GM19035 (cell line): Measurements from ENCODE around the gene PSMA1.
A peak's percentile ranks its signal among the peaks of the same experiment; 100 is the strongest.
"Not testable (repeated sequence)": the region's sequence is repeated elsewhere in the genome, so short reads cannot be mapped to it uniquely, and the experiment has no call there.

Source experiments
- ATAC-seq: cut with Tn5 transposase; IDR thresholded peaks from one replicate; pipeline ENCODE4 v1.9.1; 2021; ENCODE audit not compliant: unreplicated experiment

PSMA1 gene

DNA sequence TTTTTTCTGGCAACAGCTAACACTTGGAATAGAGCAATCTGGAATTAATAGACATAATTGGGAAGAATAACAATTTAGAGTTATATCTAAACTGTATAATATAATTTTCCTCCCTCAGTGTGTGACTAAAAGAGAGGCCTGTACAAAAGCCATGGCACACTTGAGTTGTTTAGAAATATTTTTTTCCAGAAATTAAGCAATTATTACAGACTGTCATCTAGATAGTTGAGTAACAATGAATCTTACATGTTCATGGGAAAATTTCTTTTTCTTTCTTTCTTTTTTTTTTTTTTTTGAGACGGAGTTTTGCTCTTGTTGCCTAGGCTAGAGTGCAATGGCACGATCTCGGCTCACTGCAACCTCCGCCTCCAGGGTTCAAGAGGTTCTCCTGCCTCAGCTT is 15.0 kb upstream of the PSMA1 start:
- not testable (repeated sequence) for ATAC-seq

- no peak for ATAC-seq
Observed at GRCh38 chr11:14529951-14530350, 9.8 kb upstream of the PSMA1 start.

- ATAC-seq: no peak
Observed at GRCh38 chr11:14529321-14529720, 9.1 kb upstream of the PSMA1 start.

DNA sequence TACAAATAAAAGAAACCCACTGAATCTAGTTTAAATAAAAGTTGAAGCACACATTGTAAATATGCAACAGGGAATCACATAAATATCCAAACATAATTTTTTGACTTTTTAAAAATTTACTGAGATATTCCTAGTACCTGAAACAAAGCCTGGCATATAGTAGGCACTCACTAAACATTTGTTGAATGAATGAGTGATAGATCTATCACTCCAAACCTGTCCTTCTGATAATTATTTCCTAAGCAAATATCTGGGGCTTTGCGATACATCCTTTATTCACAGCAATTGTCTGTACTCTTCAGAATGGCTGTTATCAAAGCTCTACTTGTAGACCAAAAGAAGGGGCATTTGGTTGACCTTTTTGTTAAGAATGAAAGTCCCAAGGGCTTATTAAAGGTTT is 2.6 kb upstream of the PSMA1 start:
- ATAC-seq: no peak

DNA sequence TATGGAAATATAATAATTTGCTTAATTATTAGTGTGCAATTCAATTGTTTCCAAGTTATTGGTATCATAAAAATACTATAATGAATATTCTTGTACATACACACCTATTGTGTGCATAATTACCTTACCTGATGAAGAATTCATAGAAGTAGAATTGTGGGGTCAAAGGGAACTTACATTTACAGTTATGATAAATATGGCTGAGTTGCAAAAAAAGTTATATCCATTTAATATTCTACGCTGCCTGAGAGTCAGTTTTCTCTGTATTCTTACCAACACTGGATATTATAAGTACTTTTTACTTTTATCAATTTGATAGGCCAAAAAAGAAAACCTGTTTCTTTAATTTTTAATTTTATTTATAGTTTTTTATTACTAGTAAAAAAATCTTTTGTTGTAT is 2.1 kb upstream of the PSMA1 start:
- no peak for ATAC-seq

DNA sequence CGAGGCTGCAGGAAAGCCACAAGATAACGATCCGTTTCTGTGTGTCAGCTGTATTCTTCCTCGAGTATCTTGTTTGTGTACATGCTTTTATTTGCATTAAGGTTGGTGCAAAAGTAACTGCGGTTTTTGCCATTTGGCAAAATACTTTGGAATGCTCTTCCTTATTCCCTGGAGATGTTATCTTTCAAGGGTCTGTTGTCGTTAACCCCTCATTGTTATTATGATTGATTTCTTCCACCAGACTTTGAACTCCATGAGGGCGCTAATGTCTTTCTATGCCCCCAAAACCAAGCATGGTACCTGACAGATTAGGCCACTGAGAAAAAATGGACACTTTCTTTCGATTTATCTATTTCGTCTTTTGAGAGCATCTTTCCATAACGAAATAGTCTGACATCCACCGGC is 563 bp upstream of the PSMA1 start:
- no peak for ATAC-seq

DNA sequence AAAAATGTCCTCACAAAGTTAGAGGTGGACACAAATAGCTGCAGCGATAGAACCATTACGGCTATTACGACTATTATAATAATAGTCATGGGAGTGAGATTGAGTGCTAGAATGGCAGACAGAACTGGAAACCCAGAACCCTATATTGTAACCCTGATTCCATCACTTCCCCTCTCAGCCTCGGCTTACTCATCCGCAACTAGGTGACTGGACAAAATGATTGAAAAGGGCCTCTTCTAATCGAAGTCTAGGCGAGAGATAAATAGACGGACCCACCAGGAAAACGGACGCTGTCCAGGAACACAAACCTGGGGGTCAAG is 629 bp downstream of the PSMA1 start:
- ATAC-seq: peak; percentile 5

DNA sequence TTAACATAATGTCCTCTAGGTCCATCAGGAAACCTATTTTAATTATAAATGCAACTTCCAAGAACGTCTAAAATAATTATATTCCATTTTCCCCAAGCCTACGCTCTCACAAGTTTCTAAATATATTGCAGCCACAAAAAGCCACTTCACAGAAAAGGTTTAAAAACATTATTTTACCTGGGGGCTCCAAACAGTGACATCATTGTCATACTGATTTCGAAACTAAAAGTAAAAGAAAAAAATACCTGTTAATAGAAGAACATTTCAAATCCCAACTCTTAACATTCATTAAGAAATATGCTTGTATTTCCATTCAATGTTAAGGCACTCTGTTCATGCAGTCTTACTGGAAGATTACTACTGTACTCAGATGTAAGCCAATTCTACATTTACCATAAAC is 1.4 kb downstream of the PSMA1 start:
- no peak for ATAC-seq

DNA sequence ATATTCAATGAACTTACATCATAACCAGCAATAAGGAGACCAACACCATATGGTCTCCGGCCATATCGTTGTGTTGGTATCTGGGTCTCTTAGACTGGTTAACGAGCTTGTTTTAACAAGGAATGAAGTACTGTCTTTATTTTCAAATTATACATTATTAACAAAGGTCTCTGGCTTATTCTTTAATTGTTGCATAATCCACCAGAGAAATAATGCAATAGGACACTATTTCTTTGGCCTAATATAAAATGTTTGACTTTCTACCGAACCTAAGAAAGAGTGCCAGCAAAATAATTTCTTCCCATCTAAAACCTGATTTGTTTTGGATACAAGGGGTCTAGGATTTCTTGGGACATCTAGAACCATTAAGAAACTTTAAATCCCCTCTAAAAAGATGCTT is 6.4 kb downstream of the PSMA1 start:
- ATAC-seq: no peak

DNA sequence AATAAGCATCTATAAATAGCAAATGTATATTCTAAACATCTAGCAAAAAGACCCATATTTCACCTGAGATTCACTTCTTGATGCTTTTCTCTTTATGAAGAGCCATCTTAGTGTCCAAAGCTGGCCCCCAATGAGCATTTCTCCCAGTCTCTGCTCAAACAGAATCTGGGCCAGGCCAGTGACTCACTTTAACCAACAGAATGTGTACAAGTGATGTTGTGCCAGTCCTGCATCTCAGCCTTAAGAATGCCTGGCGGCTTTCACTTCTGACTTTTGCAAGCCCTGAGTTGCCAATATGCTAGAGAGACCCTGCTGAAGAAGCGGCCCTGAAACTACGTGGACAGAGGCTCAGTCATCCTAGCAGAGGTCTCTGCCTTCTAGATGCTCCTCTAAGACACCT is 13.7 kb downstream of the PSMA1 start:
- ATAC-seq: no peak

GRCh38 chr11:14503023-14503422 is 17.2 kb downstream of the PSMA1 start:
- ATAC-seq: no peak

DNA sequence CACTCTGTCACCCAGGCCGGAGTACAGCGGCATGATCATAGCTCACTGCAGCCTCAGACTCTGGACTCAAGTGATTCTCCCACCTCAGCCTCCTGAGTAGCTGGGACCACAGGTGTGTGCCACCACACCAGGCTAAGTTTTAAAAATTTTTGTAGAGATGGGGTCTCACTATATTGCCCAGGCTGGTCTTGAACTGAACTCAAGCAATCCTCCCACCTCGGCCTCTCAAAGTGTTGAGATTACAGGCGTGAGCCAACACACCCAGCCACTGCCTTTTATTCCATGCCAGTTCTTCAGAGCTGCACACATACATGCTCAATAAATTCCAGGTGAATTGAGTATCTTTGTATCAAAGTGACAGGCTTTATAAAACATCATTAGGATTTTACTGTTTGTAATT is 18.1 kb downstream of the PSMA1 start:
- no peak for ATAC-seq

GRCh38 chr11:14500181-14500651 is 20.0 kb downstream of the PSMA1 start:
- peak; percentile 55 for ATAC-seq

GRCh38 chr11:14499560-14500180 is 20.5 kb downstream of the PSMA1 start, which contains the start of gene COPB1:
Gene COPB1, minus strand, starts transcription at chr11:14499811. Its CDS starts 883 bp downstream, at chr11:14498928.
- ATAC-seq: peak; percentile 89

GRCh38 chr11:14499178-14499559 is 21.0 kb downstream of the PSMA1 start:
- ATAC-seq: peak; percentile 13

DNA sequence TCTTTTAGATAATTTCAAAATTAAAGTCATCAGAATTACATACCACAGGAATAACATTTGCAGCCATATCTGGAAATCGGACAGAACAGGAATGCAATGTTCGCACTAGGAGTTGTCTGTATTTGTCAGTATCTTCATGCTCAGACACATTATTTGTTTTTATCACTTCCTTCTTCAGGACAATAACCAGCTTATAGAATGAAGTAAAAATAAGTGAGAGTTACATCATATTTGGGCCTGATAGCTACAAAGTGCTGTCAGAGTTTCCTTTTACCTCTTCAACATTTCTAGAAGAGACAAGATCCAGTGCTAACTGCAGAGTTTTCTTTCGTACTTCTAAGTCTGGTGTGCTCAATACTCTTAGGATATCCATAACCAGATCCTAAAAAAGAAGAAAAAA is 39.5 kb downstream of the PSMA1 start:
- ATAC-seq: no peak

DNA sequence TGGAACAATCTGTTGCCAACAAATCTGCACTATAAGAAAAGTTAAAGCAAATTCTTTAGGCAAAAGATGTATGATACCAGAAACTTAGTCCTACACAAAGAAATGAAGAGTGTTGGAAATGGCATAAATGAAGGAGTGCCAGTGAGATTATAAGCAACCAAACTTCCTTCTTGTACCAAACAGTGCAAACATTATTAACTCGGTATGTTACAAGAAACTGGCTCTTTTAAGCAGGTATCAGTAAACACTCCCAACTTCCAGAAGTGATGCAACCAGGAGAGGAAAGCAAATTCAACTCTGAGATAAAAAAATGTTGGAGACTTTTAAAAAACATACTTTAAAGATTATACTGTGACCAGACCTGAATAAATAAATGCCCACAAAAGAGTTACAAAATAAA is 49.1 kb downstream of the PSMA1 start:
- no peak for ATAC-seq

- no peak for ATAC-seq
Observed at GRCh38 chr11:14463623-14464022, 56.6 kb downstream of the PSMA1 start.

GRCh38 chr11:14460147-14460546 is 60.0 kb downstream of the PSMA1 start:
- no peak for ATAC-seq

DNA sequence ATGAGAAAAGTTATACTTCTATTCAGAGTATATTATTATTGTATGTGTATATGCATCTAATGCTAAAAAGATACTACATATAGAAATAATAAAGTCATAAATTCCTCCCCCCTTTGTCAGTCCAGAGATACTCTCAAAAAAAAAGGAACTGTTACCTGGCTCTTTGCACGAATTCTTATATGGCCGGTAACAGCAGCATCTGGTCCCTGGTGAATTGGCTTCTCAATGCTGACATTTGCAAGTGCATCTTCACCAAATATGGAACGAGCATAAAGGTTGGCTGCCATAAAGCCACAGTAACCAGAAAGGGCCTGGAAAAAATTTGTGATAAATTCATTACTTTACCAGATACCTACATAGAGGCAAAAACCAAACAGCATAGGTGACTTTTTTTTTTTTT is 61.8 kb downstream of the PSMA1 start:
- ATAC-seq: no peak

DNA sequence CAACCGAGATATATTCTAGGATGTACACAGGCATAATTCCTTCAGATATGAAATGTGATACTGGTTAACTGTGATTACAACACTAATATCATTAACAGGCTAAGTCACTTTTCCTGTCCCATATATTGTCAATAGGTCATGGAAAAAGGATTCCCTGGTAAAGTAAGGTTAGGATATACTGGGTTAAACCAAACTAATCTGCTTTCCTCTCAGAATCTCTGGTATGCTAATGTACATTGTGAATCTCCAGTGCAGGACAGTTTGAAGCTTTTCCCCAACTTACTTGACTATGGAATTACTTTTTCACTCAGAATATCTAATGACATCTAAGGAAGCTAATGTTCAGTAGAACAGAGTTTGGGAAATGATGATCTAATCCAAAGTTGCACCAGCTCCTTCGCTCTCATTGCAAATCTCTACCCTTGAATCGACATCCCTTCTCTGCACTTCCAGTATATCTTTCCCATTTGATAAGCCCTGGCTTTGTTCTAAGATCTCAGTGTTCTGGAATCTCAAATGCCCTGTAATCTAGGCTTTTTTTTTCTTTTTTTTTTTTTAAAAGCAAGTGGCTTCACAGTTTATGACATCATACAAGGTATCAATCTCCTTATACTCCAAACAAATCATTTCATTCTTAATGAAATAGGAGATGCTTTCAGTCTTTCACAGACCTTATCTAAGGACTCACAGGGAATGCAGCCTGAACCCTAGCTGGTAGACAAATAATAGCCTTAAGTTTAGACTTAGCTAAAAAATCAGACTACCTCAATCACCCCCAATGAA is 64.3 kb downstream of the PSMA1 start:
- ATAC-seq: no peak
